Raji (cell line): ENCODE results near the gene TOGARAM1.

Experiments used
- POLR2A ChIP-seq: IDR thresholded peaks from 2 replicates; pipeline ENCODE4 v1.6.1; 2011; ENCODE audit warnings: low read depth, low read length, control low read depth; ENCODE audit not compliant: insufficient read depth

Gene TOGARAM1

DNA sequence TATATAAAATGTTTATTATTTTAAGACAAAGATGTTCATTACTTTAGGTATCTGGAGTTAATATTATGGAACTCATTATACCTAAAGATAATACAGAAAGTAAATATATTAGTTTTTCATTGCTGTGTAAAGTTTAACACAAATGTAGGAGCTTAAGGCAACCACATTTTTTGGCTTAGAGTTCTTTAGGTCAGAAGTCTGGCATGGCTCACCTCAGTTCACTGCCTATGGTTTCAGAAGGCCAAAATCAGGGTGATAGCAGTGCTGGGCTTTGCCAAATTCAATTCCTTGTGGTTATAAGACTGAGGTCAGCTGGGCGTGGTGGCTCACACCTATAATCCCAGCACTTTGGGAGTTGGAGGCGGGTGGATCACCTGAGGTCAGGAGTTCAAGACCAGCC is 86.4 kb downstream of the TOGARAM1 start:
- TF ChIP-seq POLR2A = no peak

GRCh38 chr14:45051180-45051579 is 89.2 kb downstream of the TOGARAM1 start:
- no peak for TF ChIP-seq POLR2A

GRCh38 chr14:45051896-45052295 is 89.9 kb downstream of the TOGARAM1 start:
- no peak for TF ChIP-seq POLR2A

GRCh38 chr14:45057349-45057748 is 95.4 kb downstream of the TOGARAM1 start:
- no peak for TF ChIP-seq POLR2A

- no peak for TF ChIP-seq POLR2A
These were observed 95.9 kb downstream of the TOGARAM1 start for GRCh38 chr14:45057881-45058364.

DNA sequence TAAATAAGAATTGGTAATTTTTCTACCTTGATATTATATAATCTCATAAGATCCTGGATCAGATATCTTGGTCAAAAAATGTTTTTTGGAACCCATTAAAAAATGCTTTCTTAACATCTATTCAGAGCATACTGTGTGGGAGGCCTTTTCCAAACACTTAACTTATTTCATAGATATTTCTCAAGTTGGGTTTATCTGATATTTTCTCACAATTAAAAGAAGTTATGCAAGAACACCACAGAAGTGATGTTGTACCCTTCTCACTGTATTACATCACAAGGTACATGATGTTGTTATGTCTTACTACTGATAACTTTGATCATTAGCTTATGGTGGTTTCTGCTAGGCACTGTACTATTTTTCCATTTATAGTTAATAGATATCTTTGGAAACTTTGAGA is 98.6 kb downstream of the TOGARAM1 start:
- no peak for TF ChIP-seq POLR2A

DNA sequence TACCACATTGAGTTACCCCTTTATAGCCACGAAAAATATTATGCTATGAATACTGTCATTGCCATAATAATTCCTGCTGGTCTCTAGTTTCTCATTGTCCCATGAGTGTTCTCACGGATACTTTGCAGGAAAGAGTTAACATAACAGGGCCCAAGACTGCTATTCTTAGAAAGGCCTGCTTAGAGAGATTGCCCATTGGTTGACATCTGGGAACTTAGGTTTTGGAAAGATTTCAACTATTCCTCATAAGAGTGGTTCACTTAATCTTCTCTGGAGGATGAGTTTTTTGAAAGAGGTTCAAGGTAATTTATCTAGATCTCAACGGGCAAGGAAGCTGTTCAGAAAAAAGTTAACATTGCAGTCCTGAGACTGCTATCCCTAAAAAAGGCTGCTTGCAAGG is 103.5 kb downstream of the TOGARAM1 start:
- TF ChIP-seq POLR2A = no peak

- TF ChIP-seq POLR2A = no peak
These were observed 104.0 kb downstream of the TOGARAM1 start for GRCh38 chr14:45065956-45066355.

GRCh38 chr14:45066667-45067066 is 104.7 kb downstream of the TOGARAM1 start:
- TF ChIP-seq POLR2A = no peak

GRCh38 chr14:45068396-45068795 is 106.4 kb downstream of the TOGARAM1 start:
- TF ChIP-seq POLR2A = no peak

GRCh38 chr14:45070215-45070614 is 108.2 kb downstream of the TOGARAM1 start:
- no peak for TF ChIP-seq POLR2A

- no peak for TF ChIP-seq POLR2A
These were observed 110.1 kb downstream of the TOGARAM1 start for GRCh38 chr14:45072126-45072525.

- TF ChIP-seq POLR2A = no peak
These were observed 111.4 kb downstream of the TOGARAM1 start for GRCh38 chr14:45073231-45073879.

GRCh38 chr14:45078323-45078722 is 116.3 kb downstream of the TOGARAM1 start:
- no peak for TF ChIP-seq POLR2A

- no peak for TF ChIP-seq POLR2A
These were observed 120.4 kb downstream of the TOGARAM1 start for GRCh38 chr14:45082420-45082819.

- TF ChIP-seq POLR2A = no peak
These were observed 121.6 kb downstream of the TOGARAM1 start for GRCh38 chr14:45083617-45083975.
